Suprapubic skin (tissue), 4 donors: Measurements from ENCODE around the gene ZCCHC7. TPM values are rescaled to one million over a fixed set of nuclear protein-coding genes. Genes with fewer than 3 reads are reported as not detected.
"Not testable (repeated sequence)": the region's sequence is repeated elsewhere in the genome, so short reads cannot be mapped to it uniquely, and the experiment has no call there.

ENCODE experiments used
- DNase-seq, 2 donors: peaks; one replicate each; pipeline ENCODE4 v3.0.0-alpha.2; 2019; ENCODE audit warnings: low spot score in 2 of 2
- H3K27ac ChIP-seq: fragments of 200-600 bp; sonication (generic); one replicate; pipeline ENCODE4 v1.5.1; 2019
- H3K27me3 ChIP-seq: fragments of 200-600 bp; sonication (generic); one replicate; pipeline ENCODE4 v1.5.1; 2019
- H3K36me3 ChIP-seq: fragments of 200-600 bp; sonication (generic); one replicate; pipeline ENCODE4 v1.5.1; 2019
- H3K4me1 ChIP-seq: fragments of 200-600 bp; sonication (generic); one replicate; pipeline ENCODE4 v1.5.1; 2019
- H3K4me3 ChIP-seq: fragments of 200-600 bp; sonication (generic); one replicate; pipeline ENCODE4 v1.5.1; 2019; ENCODE audit warnings: mild to moderate bottlenecking
- H3K9me3 ChIP-seq: fragments of 200-600 bp; sonication (generic); one replicate; pipeline ENCODE4 v1.5.1; 2019
- CTCF ChIP-seq, 2 donors: fragments of 200-600 bp in 1 of 2; fragments of 450-650 bp in 1 of 2; sonication (generic) in 1 of 2; IDR thresholded peaks; one replicate each; pipeline ENCODE4 v1.5.1; 2016 to 2019; ENCODE audit warnings: antibody characterized with exemption in 2 of 2, mild to moderate bottlenecking in 1 of 2, moderate library complexity in 1 of 2
- EP300 ChIP-seq: sonication (generic); formaldehyde crosslinking; IDR thresholded peaks from one replicate; pipeline ENCODE4 v1.6.1; 2017; ENCODE audit warnings: antibody characterized with exemption
- POLR2A ChIP-seq, 2 donors: fragments of 450-650 bp; IDR thresholded peaks; one replicate each; pipeline ENCODE4 v1.6.1; 2017; ENCODE audit warnings: antibody characterized with exemption in 2 of 2, mild to moderate bottlenecking in 2 of 2, moderate library complexity in 2 of 2
- POLR2AphosphoS5 ChIP-seq, 3 donors: sonication (generic); formaldehyde crosslinking; IDR thresholded peaks; one replicate each; pipeline ENCODE4 v1.6.1; 2017; ENCODE audit warnings: antibody characterized with exemption in 3 of 3
- WGBS: methylation state at CpG from one replicate; pipeline ENCODE4 v1.1.5; 2018; 5-methylcytosine and 5-hydroxymethylcytosine counted together
- total RNA-seq, 4 donors: library from RNA; depleted of rRNA; stranded (reverse); fragments of >200 nt; gene quantifications; one replicate each; pipeline ENCODE4 v1.1.0, GENCODE V29; 2016

ZCCHC7 gene
- total RNA-seq, 4 donors from 2014 or later: 16.3 to 37.6 (median 20.4) TPM

DNA sequence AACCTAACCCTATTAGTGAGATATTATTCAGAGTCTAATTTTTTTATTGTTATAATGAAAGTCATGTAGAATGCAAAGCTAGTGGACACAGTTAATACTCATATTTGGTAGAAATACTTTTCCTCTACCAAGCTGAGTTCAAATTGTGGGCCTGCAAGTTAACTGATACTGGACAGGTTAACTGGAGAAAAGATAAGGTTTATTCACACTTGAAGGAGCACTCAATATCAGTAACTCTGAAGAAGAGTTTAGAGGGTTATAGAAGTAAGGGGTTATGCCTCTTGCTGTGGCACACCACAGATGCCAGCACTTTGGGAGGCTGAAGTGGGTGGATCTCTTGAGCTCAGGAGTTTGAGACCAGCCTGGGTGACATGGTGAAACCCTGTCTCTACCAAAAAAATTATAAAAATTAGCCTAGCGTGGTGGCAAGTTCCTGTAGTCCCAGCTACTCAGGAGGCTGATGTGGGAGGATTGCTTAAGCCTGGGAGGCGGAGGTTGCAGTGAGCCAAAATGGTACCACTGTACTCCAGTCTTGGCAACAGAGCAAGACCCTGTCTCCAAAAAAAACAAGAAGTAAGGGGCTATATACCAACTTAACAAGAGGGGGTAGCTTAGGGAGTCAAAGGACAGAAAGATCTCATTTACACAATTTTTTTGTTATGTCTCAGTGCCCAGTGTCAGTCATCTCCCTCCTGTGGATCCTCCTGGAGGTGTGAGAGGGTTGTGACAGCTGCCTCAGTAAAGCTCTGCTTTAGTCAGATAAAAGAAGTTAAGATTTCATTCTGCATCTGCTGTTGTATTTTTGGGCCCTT lies 180.9 kb downstream of the ZCCHC7 start:
- no peak for DNase-seq
- no peak for TF ChIP-seq CTCF (IDR thresholded peaks at IDR 0.05)
- TF ChIP-seq POLR2AphosphoS5 (IDR thresholded peaks at IDR 0.05): no peak
- TF ChIP-seq POLR2A (IDR thresholded peaks at IDR 0.05): no peak
- no peak for TF ChIP-seq EP300
- Histone ChIP-seq H3K36me3 (peaks cover 11% of the 10 kb centered on the region), H3K4me1 (no peaks in the 10 kb centered on the region), H3K27ac (no peak overlapping the region), H3K4me3 (no peak overlapping the region), H3K27me3 (no peaks in the 10 kb centered on the region), H3K9me3 (no peaks in the 10 kb centered on the region)
- WGBS: 98% methylated on average over 2 of the region's 2 CpGs

GRCh38 chr9:37301854-37302172 lies 181.4 kb downstream of the ZCCHC7 start:
- Histone ChIP-seq H3K27ac (no peak overlapping the region), H3K27me3 (no peaks in the 10 kb centered on the region), H3K4me3 (no peak overlapping the region), H3K9me3 (no peaks in the 10 kb centered on the region), H3K36me3 (peaks cover 11% of the 10 kb centered on the region), H3K4me1 (no peaks in the 10 kb centered on the region)
- no peak for DNase-seq
- no peak for TF ChIP-seq POLR2A (IDR thresholded peaks at IDR 0.05)
- no peak for TF ChIP-seq EP300
- TF ChIP-seq POLR2AphosphoS5 (IDR thresholded peaks at IDR 0.05): no peak
- no peak for TF ChIP-seq CTCF (IDR thresholded peaks at IDR 0.05)
- 86% methylated on average over 1 of the region's 1 CpG for WGBS

DNA sequence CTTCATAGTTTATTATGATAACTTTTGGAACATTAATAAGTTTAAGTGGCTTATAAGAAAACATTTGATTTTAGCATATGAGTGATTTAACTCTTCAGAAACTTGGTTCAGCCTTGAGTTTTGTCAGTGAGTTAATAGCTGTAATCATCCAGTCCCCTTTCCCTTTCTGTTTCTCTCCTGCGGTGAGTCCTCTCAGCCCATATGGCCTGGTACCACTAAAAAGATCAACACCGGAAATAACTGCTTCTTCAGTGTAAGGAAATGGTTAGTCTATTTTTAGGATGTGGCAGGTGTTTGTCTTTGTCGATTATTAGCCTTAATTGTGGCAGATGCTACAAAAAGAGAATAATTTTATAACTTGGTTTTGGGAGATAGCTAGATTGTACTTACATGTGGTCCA lies 181.9 kb downstream of the ZCCHC7 start:
- Histone ChIP-seq H3K4me3 (no peak overlapping the region), H3K27me3 (no peaks in the 10 kb centered on the region), H3K9me3 (no peaks in the 10 kb centered on the region), H3K27ac (no peak overlapping the region), H3K36me3 (peaks cover 16% of the 10 kb centered on the region), H3K4me1 (no peaks in the 10 kb centered on the region)
- 67% methylated on average over 3 of the region's 3 CpGs for WGBS
- no peak for DNase-seq
- TF ChIP-seq POLR2A (IDR thresholded peaks at IDR 0.05): no peak
- TF ChIP-seq EP300: no peak
- TF ChIP-seq CTCF (IDR thresholded peaks at IDR 0.05): no peak
- no peak for TF ChIP-seq POLR2AphosphoS5 (IDR thresholded peaks at IDR 0.05)

DNA sequence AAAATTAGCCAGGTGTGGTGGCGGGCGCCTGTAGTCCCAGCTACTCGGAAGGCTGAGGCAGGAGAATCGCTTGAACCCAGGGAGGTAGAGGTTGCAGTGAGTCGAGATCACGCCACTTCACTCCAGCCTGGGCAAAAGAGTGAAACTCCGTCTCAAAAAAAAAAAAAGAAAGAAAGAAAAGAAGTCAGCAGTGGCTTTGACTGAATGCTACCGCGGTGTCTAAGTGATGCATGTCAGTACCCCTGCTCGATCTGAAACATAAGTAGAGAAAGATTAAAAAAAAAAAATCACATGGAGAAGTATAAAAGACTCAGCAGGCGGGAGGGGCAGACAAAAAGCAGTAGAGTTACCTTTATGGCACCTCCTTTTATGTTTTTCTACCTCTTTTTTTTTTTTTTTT lies 182.9 kb downstream of the ZCCHC7 start:
- DNase-seq, H3K27ac ChIP-seq, H3K4me1 ChIP-seq, H3K27me3 ChIP-seq, H3K4me3 ChIP-seq, H3K9me3 ChIP-seq: not testable (repeated sequence)
- peaks cover 16% of the 10 kb centered on the region for H3K36me3 ChIP-seq
- WGBS: 97% methylated on average over 11 of the region's 11 CpGs

GRCh38 chr9:37309136-37309535 lies 188.8 kb downstream of the ZCCHC7 start:
- H3K27me3 ChIP-seq: no peaks in the 10 kb centered on the region
- H3K4me1 ChIP-seq: no peaks in the 10 kb centered on the region
- peaks cover 15% of the 10 kb centered on the region for H3K36me3 ChIP-seq
- no peaks in the 10 kb centered on the region for H3K9me3 ChIP-seq
- H3K27ac ChIP-seq: no peak overlapping the region
- no peak for DNase-seq
- WGBS: 87% methylated on average over 3 of the region's 3 CpGs
- no peak overlapping the region for H3K4me3 ChIP-seq
- TF ChIP-seq EP300 (no peak), POLR2AphosphoS5 (IDR thresholded peaks at IDR 0.05) (no peak), POLR2A (IDR thresholded peaks at IDR 0.05) (no peak), CTCF (IDR thresholded peaks at IDR 0.05) (no peak)
